HG03432 (cell line): ENCODE measurements around the gene RAPGEF5.

Source experiments
- ATAC-seq: cut with Tn5 transposase; IDR thresholded peaks from one replicate; pipeline ENCODE4 v1.9.1; 2021; ENCODE audit warnings: mild to moderate bottlenecking, moderate library complexity; ENCODE audit not compliant: unreplicated experiment

RAPGEF5 gene

GRCh38 chr7:22129166-22129565 lies 227.8 kb downstream of the RAPGEF5 start:
- ATAC-seq: no peak

GRCh38 chr7:22128528-22128920 lies 228.4 kb downstream of the RAPGEF5 start:
- no peak for ATAC-seq

- no peak for ATAC-seq
Observed at GRCh38 chr7:22127835-22128527, 229.0 kb downstream of the RAPGEF5 start.

- no peak for ATAC-seq
Observed at GRCh38 chr7:22125436-22125835, 231.5 kb downstream of the RAPGEF5 start.

- no peak for ATAC-seq
Observed at GRCh38 chr7:22124941-22125340, 232.0 kb downstream of the RAPGEF5 start.

GRCh38 chr7:22123139-22123538 lies 233.8 kb downstream of the RAPGEF5 start:
- ATAC-seq: no peak

- no peak for ATAC-seq
Observed at GRCh38 chr7:22121702-22122474, 235.1 kb downstream of the RAPGEF5 start.

GRCh38 chr7:22120391-22121053 lies 236.4 kb downstream of the RAPGEF5 start:
- ATAC-seq: no peak

GRCh38 chr7:22117222-22117621 lies 239.7 kb downstream of the RAPGEF5 start:
- ATAC-seq: no peak

- ATAC-seq: no peak
Observed at GRCh38 chr7:22116451-22117030, 240.4 kb downstream of the RAPGEF5 start.

GRCh38 chr7:22115689-22116088 lies 241.3 kb downstream of the RAPGEF5 start:
- ATAC-seq: no peak

- no peak for ATAC-seq
Observed at GRCh38 chr7:22114440-22114981, 242.4 kb downstream of the RAPGEF5 start.

- ATAC-seq: no peak
Observed at GRCh38 chr7:22113041-22113440, 243.9 kb downstream of the RAPGEF5 start.

GRCh38 chr7:22111661-22112060 lies 245.3 kb downstream of the RAPGEF5 start:
- ATAC-seq: no peak

- no peak for ATAC-seq
Observed at GRCh38 chr7:22110881-22111280, 246.1 kb downstream of the RAPGEF5 start.

- peak; percentile 78 for ATAC-seq
Observed at GRCh38 chr7:22110227-22110839, 246.6 kb downstream of the RAPGEF5 start.

GRCh38 chr7:22109761-22110160 lies 247.2 kb downstream of the RAPGEF5 start:
- no peak for ATAC-seq

GRCh38 chr7:22108151-22108845 lies 248.7 kb downstream of the RAPGEF5 start:
- ATAC-seq: no peak

GRCh38 chr7:22105550-22105949 lies 251.4 kb downstream of the RAPGEF5 start:
- no peak for ATAC-seq
